HepG2 (cell line): ENCODE results near the gene A1CF. TPM values are rescaled to one million over a fixed set of nuclear protein-coding genes. Genes with fewer than 3 reads are reported as not detected.

Source experiments
- ASH2L ChIP-seq: fragments of 300-600, 200-600 bp; sonication (generic); IDR thresholded peaks from 2 replicates; pipeline ENCODE4 v1.7.0; 2017; ENCODE audit warnings: low read depth, mild to moderate bottlenecking, moderate library complexity, mixed read lengths, low read length; ENCODE audit not compliant: insufficient read length
- DRAP1 ChIP-seq: IDR thresholded peaks from 2 replicates; pipeline ENCODE4 v1.6.1; 2016; ENCODE audit warnings: missing genetic modification reagents, missing compliant biosample characterization
- HMG20B ChIP-seq: conservative IDR thresholded peaks from 2 replicates; pipeline ENCODE4 v1.6.1; 2016; ENCODE audit warnings: missing genetic modification reagents, missing compliant biosample characterization
- KAT7 ChIP-seq: IDR thresholded peaks from 2 replicates; pipeline ENCODE4 v1.6.1; 2018; ENCODE audit warnings: borderline replicate concordance, missing compliant biosample characterization
- REST ChIP-seq, 2 experiments: IDR thresholded peaks; 2 replicates each; pipeline ENCODE4 v1.6.1; 2011 to 2012; ENCODE audit warnings: low read length in 2 of 2, borderline replicate concordance in 1 of 2, low read depth in 1 of 2, mild to moderate bottlenecking in 1 of 2, moderate library complexity in 1 of 2
- SALL1 ChIP-seq: sonication (generic); formaldehyde crosslinking; IDR thresholded peaks from 2 replicates; pipeline ENCODE4 v1.8.0; 2022; ENCODE audit warnings: mild to moderate bottlenecking, missing genetic modification reagents
- SIN3A ChIP-seq: IDR thresholded peaks from 2 replicates; pipeline ENCODE4 v1.6.1; 2011; ENCODE audit warnings: low read depth, mild to moderate bottlenecking, control low read depth, low read length, borderline replicate concordance
- ZBTB39 ChIP-seq: sonication (generic); formaldehyde crosslinking; IDR thresholded peaks from 2 replicates; pipeline ENCODE4 v1.5.0; 2020; ENCODE audit warnings: missing genetic modification reagents
- ZNF598 ChIP-seq: sonication (generic); formaldehyde crosslinking; IDR thresholded peaks from 2 replicates; pipeline ENCODE4 v1.5.1; 2020; ENCODE audit warnings: mild to moderate bottlenecking, missing genetic modification reagents, borderline replicate concordance
- polyA plus RNA-seq, 8 experiments: library from polyadenylated mRNA; depleted of rRNA in 3 of 8; stranded (reverse) in 7 of 8; unstranded in 1 of 8; fragments of >200 nt; fragmentation: Illumina TruSeq in 4 of 8; extraction: Trizol in 4 of 8; gene quantifications; 2 replicates each; pipeline versions ENCODE4 v1.2.1 to v1.2.3, GENCODE V29; 2011 to 2016; ENCODE audit warnings: low read depth in 4 of 8, missing spikeins in 1 of 8, mixed read lengths in 1 of 8; ENCODE audit not compliant: insufficient read depth in 1 of 8
- total RNA-seq, 5 experiments: library from RNA; depleted of rRNA; stranded (reverse); fragments of >200 nt; fragmentation: Illumina TruSeq; extraction: Trizol; gene quantifications; 2 replicates each; pipeline ENCODE4 v1.2.3, GENCODE V29; 2016; ENCODE audit warnings: low read depth in 1 of 5
- TF ChIP-seq, protein P1 (sequence below): IDR thresholded peaks from 2 replicates; pipeline ENCODE4 v1.6.1; 2012; ENCODE audit warnings: low read depth, low read length, improper control_type of control experiment

A1CF gene
- total and polyA plus RNA-seq, 2 of the 13 experiments (the other 11 are each of a cell fraction or from before 2014, with no cell fraction given), result 56.1 to 58.1 TPM

DNA sequence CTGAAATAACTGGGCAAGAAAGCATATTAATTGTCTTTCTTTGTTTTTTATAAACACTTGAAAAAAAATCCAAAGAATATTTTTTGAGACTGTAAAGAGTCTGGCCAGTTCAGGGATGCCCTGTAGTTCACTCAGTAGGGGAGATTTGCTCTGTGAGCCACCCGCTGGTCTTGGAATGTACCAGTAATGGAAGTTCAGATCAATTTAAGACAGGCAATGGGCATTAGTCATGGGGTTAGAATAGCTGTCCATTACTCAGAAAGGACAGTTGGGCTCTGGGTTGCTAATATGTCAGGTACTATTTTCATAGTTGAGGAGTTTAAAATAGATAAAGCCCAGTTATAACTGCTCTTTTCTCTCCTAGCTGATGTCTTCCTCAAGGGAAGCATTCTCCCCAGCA is 38.7 kb downstream of the A1CF start (continued):
- no peak for TF ChIP-seq ZBTB39 (CRISPR knock-in tag)
- TF ChIP-seq, protein P1, sequence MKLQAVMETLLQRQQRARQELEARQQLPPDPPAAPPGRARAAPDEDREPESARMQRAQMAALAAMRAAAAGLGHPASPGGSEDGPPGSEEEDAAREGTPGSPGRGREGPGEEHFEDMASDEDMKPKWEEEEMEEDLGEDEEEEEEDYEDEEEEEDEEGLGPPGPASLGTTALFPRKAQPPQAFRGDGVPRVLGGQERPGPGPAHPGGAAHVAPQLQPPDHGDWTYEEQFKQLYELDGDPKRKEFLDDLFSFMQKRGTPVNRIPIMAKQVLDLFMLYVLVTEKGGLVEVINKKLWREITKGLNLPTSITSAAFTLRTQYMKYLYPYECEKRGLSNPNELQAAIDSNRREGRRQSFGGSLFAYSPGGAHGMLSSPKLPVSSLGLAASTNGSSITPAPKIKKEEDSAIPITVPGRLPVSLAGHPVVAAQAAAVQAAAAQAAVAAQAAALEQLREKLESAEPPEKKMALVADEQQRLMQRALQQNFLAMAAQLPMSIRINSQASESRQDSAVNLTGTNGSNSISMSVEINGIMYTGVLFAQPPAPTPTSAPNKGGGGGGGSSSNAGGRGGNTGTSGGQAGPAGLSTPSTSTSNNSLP, result no peak
- no peak for TF ChIP-seq REST (IDR thresholded peaks at IDR 0.05; ENCODE audit: borderline replicate concordance in 1 of 2, low read depth in 1 of 2, low read length in 2 of 2)
- no peak for TF ChIP-seq KAT7
- TF ChIP-seq HMG20B (CRISPR knock-in tag), result no peak
- no peak for TF ChIP-seq ZNF598
- no peak for TF ChIP-seq ASH2L
- TF ChIP-seq SALL1 (CRISPR knock-in tag), result no peak
- no peak for TF ChIP-seq DRAP1 (CRISPR knock-in tag)
- no peak for TF ChIP-seq SIN3A
